ENCODE measurements around the gene KIT. TPM values are rescaled to one million over a fixed set of nuclear protein-coding genes. Genes with fewer than 3 reads are reported as not detected.
A peak's percentile ranks its signal among the peaks of the same experiment; 100 is the strongest.

KIT gene
- polyA plus RNA-seq, 1 donor (not counting 4 experiments of a cell fraction or from before 2014, with no cell fraction given): 0.01 TPM

DNA sequence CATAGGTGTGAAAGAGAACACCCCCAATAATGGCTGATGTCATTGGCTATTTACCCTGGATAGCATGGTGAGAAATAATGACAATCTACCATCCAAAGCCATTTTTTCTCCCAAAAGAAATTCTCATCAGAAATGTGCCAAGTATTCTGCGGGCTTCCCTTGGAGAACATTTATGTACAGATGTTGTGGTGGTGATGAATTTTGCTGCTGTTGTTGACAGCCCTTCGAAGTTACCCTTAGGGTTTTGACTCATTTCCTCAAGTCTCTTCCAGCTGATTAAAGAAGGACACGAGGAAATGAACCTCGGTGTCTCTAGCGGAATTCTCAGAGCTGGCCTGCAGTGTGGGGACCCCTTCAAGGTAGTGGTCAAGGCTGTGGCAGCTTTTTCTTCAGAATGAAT is 3.4 kb downstream of the KIT start:
- H4K20me1 ChIP-seq (ENCODE audit: control insufficient read depth, extremely low read depth, insufficient read depth, low read length): no peaks in the 10 kb centered on the region
- H3K36me3 ChIP-seq (ENCODE audit: control insufficient read depth in 2 of 2, extremely low read depth in 1 of 2, insufficient read depth in 2 of 2, low read length in 2 of 2): no peaks in the 10 kb centered on the region
- no peak overlapping the region for H3K4me3 ChIP-seq (ENCODE audit: control insufficient read depth in 2 of 3, extremely low read depth in 1 of 3, insufficient read depth in 2 of 3, low read depth in 1 of 3, low read length in 3 of 3)
- peaks cover 37% of the 10 kb centered on the region for H3K4me1 ChIP-seq (ENCODE audit: control insufficient read depth, extremely low read depth, insufficient read depth, low read length)
- peak overlapping the region; percentile 60 for H3K4me2 ChIP-seq (ENCODE audit: control insufficient read depth, extremely low read depth, insufficient read depth, low read depth, low read length)
- no peaks in the 10 kb centered on the region for H3K9me1 ChIP-seq (ENCODE audit: control insufficient read depth, extremely low read depth, insufficient read depth, low read length)
- peak overlapping the region; percentile 29 for H3K27ac ChIP-seq (ENCODE audit: control insufficient read depth, insufficient read depth, low read length)
- DNase-seq (ENCODE audit: low read depth, low spot score) (peak; percentile 56), FAIRE-seq (peak; percentile 87)
- H3K9ac ChIP-seq (ENCODE audit: control insufficient read depth, extremely low read depth, insufficient read depth, low read length): no peak overlapping the region
- no peaks in the 10 kb centered on the region for H3K79me2 ChIP-seq (ENCODE audit: control insufficient read depth, insufficient read depth, low read length)
- no peak overlapping the region for H2AFZ ChIP-seq (ENCODE audit: control insufficient read depth, low read length)
- no peaks in the 10 kb centered on the region for H3K9me3 ChIP-seq (ENCODE audit: control insufficient read depth, low read depth, low read length)
- H3K27me3 ChIP-seq (ENCODE audit: control insufficient read depth, extremely low read depth, insufficient read depth, low read length): peaks cover 38% of the 10 kb centered on the region
- dilution Hi-C loops (cut with MboI; ENCODE audit: extremely low pct_ligation_motif_present, low sequenced_read_pairs): no loop called here
- TF ChIP-seq EZH2 (IDR thresholded peaks at IDR 0.05; ENCODE audit: low read length): no peak
- TF ChIP-seq, protein P1, sequence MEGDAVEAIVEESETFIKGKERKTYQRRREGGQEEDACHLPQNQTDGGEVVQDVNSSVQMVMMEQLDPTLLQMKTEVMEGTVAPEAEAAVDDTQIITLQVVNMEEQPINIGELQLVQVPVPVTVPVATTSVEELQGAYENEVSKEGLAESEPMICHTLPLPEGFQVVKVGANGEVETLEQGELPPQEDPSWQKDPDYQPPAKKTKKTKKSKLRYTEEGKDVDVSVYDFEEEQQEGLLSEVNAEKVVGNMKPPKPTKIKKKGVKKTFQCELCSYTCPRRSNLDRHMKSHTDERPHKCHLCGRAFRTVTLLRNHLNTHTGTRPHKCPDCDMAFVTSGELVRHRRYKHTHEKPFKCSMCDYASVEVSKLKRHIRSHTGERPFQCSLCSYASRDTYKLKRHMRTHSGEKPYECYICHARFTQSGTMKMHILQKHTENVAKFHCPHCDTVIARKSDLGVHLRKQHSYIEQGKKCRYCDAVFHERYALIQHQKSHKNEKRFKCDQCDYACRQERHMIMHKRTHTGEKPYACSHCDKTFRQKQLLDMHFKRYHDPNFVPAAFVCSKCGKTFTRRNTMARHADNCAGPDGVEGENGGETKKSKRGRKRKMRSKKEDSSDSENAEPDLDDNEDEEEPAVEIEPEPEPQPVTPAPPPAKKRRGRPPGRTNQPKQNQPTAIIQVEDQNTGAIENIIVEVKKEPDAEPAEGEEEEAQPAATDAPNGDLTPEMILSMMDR (optimal IDR thresholded peaks at IDR 0.05 in 1 of 3, IDR thresholded peaks at IDR 0.05 in 1 of 3, conservative IDR thresholded peaks at IDR 0.05 in 1 of 3; ENCODE audit: extremely low read depth in 1 of 3, insufficient read depth in 2 of 3, low read length in 3 of 3): no peak

DNA sequence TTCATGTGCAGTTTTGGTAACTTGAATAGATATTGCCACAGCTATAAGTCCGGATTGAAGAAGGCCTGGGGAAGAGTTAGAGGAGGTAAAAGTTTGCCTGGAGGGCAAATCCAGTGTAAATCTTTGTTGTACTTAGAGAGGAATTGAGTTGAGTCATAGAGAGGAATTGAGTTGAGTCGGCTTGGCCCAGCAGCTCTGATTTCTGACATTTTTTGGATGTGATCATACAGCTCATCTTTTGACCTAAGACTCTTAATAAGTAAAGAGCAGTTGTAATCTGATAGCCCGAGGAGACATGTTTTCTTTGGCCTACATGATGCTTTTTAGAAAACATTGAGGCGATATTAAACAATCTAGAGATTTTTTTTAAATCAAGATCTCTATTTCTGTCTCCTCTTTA is 3.9 kb downstream of the KIT start:
- Histone ChIP-seq H3K9ac (ENCODE audit: control insufficient read depth, extremely low read depth, insufficient read depth, low read length) (no peak overlapping the region), H3K4me1 (ENCODE audit: control insufficient read depth, extremely low read depth, insufficient read depth, low read length) (peaks cover 37% of the 10 kb centered on the region), H3K4me3 (ENCODE audit: control insufficient read depth in 2 of 3, extremely low read depth in 1 of 3, insufficient read depth in 2 of 3, low read depth in 1 of 3, low read length in 3 of 3) (no peak overlapping the region), H3K4me2 (ENCODE audit: control insufficient read depth, extremely low read depth, insufficient read depth, low read depth, low read length) (peak overlapping the region; percentile 60), H3K36me3 (ENCODE audit: control insufficient read depth in 2 of 2, extremely low read depth in 1 of 2, insufficient read depth in 2 of 2, low read length in 2 of 2) (no peaks in the 10 kb centered on the region), H3K27ac (ENCODE audit: control insufficient read depth, insufficient read depth, low read length) (peak overlapping the region; percentile 29), H3K79me2 (ENCODE audit: control insufficient read depth, insufficient read depth, low read length) (no peaks in the 10 kb centered on the region), H3K27me3 (ENCODE audit: control insufficient read depth, extremely low read depth, insufficient read depth, low read length) (peaks cover 33% of the 10 kb centered on the region), H4K20me1 (ENCODE audit: control insufficient read depth, extremely low read depth, insufficient read depth, low read length) (no peaks in the 10 kb centered on the region), H2AFZ (ENCODE audit: control insufficient read depth, low read length) (no peak overlapping the region), H3K9me3 (ENCODE audit: control insufficient read depth, low read depth, low read length) (no peaks in the 10 kb centered on the region), H3K9me1 (ENCODE audit: control insufficient read depth, extremely low read depth, insufficient read depth, low read length) (no peaks in the 10 kb centered on the region)
- DNase-seq (ENCODE audit: low read depth, low spot score): peak; percentile 60
- no peak for FAIRE-seq
- dilution Hi-C loops (cut with MboI; ENCODE audit: extremely low pct_ligation_motif_present, low sequenced_read_pairs): no loop called here
- TF ChIP-seq, protein P1 (optimal IDR thresholded peaks at IDR 0.05 in 1 of 3, IDR thresholded peaks at IDR 0.05 in 1 of 3, conservative IDR thresholded peaks at IDR 0.05 in 1 of 3; ENCODE audit: extremely low read depth in 1 of 3, insufficient read depth in 2 of 3, low read length in 3 of 3): no peak
- TF ChIP-seq EZH2 (IDR thresholded peaks at IDR 0.05; ENCODE audit: low read length): no peak

Measured in keratinocyte (primary cell).